ENCODE measurements around the gene GMPR2. TPM values are rescaled to one million over a fixed set of nuclear protein-coding genes. Genes with fewer than 3 reads are reported as not detected.

Gene GMPR2
- total and polyA plus RNA-seq, 8 donors = 13.9 to 204 (median 43.3) TPM

- Histone ChIP-seq H3K36me3 (peaks cover 0 to 60% (median 21%) of the 10 kb centered on the region in 4 donors), H3K27me3 (no peaks in the 10 kb centered on the region), H3K9me3 (no peaks in the 10 kb centered on the region), H3K4me3 (no peak overlapping the region), H3K4me1 (peaks cover 0 to 3% (median 0%) of the 10 kb centered on the region in 4 donors), H3K27ac (no peak overlapping the region)
- 71 to 100% (median 89%) methylated on average over 1 of the region's 1 CpG for WGBS, 5 donors
- intact Hi-C loops (cut with DNase I; ENCODE audit: low total_unique reads) = no loop called here
- TF ChIP-seq POLR2AphosphoS5 (IDR thresholded peaks at IDR 0.05) (no peak), EP300 (IDR thresholded peaks at IDR 0.05) (no peak), POLR2A (IDR thresholded peaks at IDR 0.05) (no peak)
- TF ChIP-seq, protein P1, sequence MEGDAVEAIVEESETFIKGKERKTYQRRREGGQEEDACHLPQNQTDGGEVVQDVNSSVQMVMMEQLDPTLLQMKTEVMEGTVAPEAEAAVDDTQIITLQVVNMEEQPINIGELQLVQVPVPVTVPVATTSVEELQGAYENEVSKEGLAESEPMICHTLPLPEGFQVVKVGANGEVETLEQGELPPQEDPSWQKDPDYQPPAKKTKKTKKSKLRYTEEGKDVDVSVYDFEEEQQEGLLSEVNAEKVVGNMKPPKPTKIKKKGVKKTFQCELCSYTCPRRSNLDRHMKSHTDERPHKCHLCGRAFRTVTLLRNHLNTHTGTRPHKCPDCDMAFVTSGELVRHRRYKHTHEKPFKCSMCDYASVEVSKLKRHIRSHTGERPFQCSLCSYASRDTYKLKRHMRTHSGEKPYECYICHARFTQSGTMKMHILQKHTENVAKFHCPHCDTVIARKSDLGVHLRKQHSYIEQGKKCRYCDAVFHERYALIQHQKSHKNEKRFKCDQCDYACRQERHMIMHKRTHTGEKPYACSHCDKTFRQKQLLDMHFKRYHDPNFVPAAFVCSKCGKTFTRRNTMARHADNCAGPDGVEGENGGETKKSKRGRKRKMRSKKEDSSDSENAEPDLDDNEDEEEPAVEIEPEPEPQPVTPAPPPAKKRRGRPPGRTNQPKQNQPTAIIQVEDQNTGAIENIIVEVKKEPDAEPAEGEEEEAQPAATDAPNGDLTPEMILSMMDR (IDR thresholded peaks at IDR 0.05) = no peak
- no peak for DNase-seq
Measured at GRCh38 chr14:24251880-24252288, 19.2 kb downstream of the GMPR2 start.

DNA sequence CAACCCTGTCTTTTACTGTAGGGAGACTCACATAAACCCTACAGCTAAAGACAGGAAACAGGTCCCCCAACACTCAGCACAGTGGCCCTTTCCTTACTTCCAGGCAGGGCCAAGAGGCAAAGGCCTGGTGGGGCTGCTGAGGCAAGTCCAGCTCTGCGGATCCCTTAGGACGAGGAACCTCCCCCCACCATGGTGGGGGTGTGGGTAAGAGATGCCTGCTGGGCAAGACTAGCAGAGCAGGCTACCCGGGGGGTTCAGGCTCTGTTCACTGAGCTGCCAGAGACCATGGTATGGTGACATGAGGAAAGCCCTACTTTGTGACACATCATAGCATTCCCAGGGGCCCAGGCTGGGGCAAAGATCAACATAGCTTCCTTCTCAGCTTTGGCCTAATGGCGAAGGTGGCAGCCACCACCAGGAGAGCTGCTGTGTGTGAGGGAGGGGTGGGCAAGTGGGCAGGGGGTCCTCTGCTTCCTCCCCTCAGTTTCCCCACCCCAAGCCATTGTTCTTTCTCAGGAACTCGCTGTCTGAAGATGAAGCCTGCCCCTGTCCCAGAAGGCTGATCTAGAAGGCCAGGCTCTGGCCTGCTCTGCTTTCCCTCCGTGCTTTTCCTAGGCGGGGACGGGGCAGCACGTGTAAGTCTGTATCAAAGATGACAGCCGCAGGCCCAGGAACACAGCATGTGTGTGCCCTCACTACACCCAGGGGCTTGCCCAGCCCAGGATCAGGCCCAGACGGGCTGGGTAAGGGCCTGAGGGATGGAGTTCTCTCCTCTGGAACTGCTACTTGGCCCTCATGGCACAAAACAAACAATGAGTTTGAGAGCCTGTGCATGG lies 19.8 kb downstream of the GMPR2 start:
- H3K4me1 ChIP-seq = no peaks in the 10 kb centered on the region
- H3K36me3 ChIP-seq = peaks cover 0 to 60% (median 21%) of the 10 kb centered on the region in 4 donors
- H3K4me3 ChIP-seq = no peak overlapping the region
- H3K27ac ChIP-seq = no peak overlapping the region
- 78 to 93% (median 84%) methylated on average over 9 to 11 of the region's 11 CpGs for WGBS, 5 donors
- TF ChIP-seq, protein P1 (IDR thresholded peaks at IDR 0.05) = no peak
- TF ChIP-seq POLR2A (IDR thresholded peaks at IDR 0.05) = no peak
- H3K9me3 ChIP-seq = no peaks in the 10 kb centered on the region
- no peaks in the 10 kb centered on the region for H3K27me3 ChIP-seq
- no peak for DNase-seq
- intact Hi-C loops (cut with DNase I; ENCODE audit: low total_unique reads) = no loop called here

GRCh38 chr14:24253936-24254335 lies 21.2 kb downstream of the GMPR2 start:
- intact Hi-C loops (cut with DNase I; ENCODE audit: low total_unique reads) = no loop called here
- Histone ChIP-seq H3K27me3 (no peaks in the 10 kb centered on the region), H3K4me1 (peaks cover 0 to 3% (median under 1%) of the 10 kb centered on the region in 4 donors), H3K9me3 (no peaks in the 10 kb centered on the region), H3K4me3 (no peak overlapping the region), H3K27ac (no peak overlapping the region), H3K36me3 (peaks cover 0 to 65% (median 21%) of the 10 kb centered on the region in 4 donors)
- WGBS, 5 donors = 85 to 88% (median 87%) methylated on average over 7 of the region's 7 CpGs
- no peak for TF ChIP-seq EP300 (IDR thresholded peaks at IDR 0.05)
- no peak for TF ChIP-seq POLR2A (IDR thresholded peaks at IDR 0.05)
- TF ChIP-seq, protein P1 (IDR thresholded peaks at IDR 0.05) = no peak
- no peak for TF ChIP-seq POLR2AphosphoS5 (IDR thresholded peaks at IDR 0.05)
- no peak for DNase-seq

DNA sequence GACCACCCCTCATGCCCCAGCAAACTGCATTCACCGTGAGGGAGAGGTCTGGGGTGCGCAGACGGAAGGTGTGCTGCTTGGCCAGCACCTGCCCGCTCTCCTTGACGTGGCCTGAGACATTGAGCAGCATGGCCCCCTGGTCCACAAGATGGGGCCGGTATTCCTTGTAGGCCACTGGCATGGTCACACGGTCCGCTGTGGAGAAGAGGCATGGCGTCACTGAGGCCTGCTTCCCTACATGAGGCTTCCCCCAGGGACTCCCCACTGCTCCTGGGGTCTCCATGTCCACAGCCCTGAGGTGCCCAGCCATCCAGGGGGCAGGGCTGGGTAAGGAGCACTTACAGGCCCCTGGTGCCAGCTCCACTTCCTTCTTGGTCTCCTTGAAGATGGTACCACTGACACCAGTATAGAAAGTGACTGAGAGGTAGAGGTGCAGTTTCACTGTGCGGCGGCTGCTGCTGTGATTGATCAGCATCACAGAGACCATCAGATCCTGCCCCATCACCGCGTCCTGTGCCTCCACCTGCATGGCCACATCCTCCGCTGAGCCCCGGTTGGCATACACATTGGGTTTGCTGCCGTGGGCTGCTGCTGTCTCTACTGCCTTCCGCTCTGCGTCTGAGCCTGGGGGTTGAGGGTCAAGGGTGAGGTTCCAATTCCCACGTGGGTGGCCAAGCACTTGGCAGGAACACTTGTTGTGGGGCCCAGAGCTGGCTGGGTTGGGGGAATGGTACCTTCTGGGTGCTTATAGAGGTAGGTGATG lies 22.1 kb downstream of the GMPR2 start:
- DNase-seq = no peak
- WGBS, 5 donors = 90 to 94% (median 93%) methylated on average over 16 to 19 of the region's 19 CpGs
- no peaks in the 10 kb centered on the region for H3K9me3 ChIP-seq

More for the DNA sequence above, 22.1 kb downstream of the GMPR2 start:
- no peak for TF ChIP-seq POLR2AphosphoS5 (IDR thresholded peaks at IDR 0.05)
- TF ChIP-seq EP300 (IDR thresholded peaks at IDR 0.05) = no peak
- TF ChIP-seq, protein P1 (IDR thresholded peaks at IDR 0.05) = no peak
- no peak for TF ChIP-seq POLR2A (IDR thresholded peaks at IDR 0.05)
- peaks cover 0 to 12% (median 6%) of the 10 kb centered on the region in 4 donors for H3K4me1 ChIP-seq
- no peaks in the 10 kb centered on the region for H3K27me3 ChIP-seq
- H3K27ac ChIP-seq = no peak overlapping the region
- intact Hi-C loops (cut with DNase I; ENCODE audit: low total_unique reads) = no loop called here
- no peak overlapping the region for H3K4me3 ChIP-seq
- peaks cover 0 to 60% (median 19%) of the 10 kb centered on the region in 4 donors for H3K36me3 ChIP-seq

Data from stomach (tissue), 9 donors.